Mucosa of stomach (tissue), 1 donor: ENCODE results near the gene FOXN1.
"Not testable (repeated sequence)": the region's sequence is repeated elsewhere in the genome, so short reads cannot be mapped to it uniquely, and the experiment has no call there.

Experiments used
- H3K27me3 ChIP-seq: one replicate; pipeline ENCODE4 v1.7.0; 2013; ENCODE audit warnings: mild to moderate bottlenecking, low read length; ENCODE audit not compliant: control insufficient read depth, insufficient read depth
- H3K36me3 ChIP-seq: one replicate; pipeline ENCODE4 v1.7.0; 2013; ENCODE audit warnings: low read length; ENCODE audit not compliant: control insufficient read depth, insufficient read depth
- H3K4me1 ChIP-seq: one replicate; pipeline ENCODE4 v1.7.0; 2013; ENCODE audit warnings: mild to moderate bottlenecking, low read length; ENCODE audit not compliant: control insufficient read depth, insufficient read depth
- H3K4me3 ChIP-seq: one replicate; pipeline ENCODE4 v1.7.0; 2013; ENCODE audit warnings: low read length
- H3K9ac ChIP-seq: one replicate; pipeline ENCODE4 v1.7.0; 2013; ENCODE audit warnings: mild to moderate bottlenecking, low read length, moderate library complexity
- H3K9me3 ChIP-seq: one replicate; pipeline ENCODE4 v1.7.0; 2013; ENCODE audit warnings: mild to moderate bottlenecking, low read length, moderate library complexity; ENCODE audit not compliant: control insufficient read depth
- donor health status: Pancreatic carcinoma.

Gene FOXN1

DNA sequence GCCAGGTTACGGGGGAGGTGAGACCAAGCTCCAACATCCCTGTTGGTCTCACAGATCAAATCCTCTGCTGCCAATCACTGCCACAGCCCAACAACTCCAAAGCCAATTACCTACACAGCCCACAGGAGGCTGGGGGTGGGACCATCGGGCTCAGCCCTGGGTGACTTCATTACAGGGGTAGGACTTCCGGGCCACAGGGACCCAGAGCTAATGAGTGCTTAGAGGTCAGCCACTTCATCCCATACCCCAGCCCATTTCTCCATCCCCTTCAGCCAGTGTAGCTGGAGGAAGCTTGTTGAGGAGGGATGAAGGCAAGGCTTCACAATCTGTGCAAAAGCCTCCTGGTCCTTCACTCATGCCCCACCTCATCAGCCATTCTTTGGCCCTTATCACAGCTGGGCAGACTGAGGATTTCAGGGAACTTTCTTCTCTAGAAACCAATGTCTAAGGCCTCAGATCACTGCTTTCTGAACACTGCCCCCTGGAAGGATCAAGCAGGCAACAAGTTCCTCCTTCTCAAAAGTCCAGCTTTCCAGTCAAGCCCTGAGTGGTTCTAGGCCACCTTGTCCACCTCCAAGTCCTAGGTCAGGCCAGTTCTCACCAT is 5.8 kb downstream of the FOXN1 start:
- no peak overlapping the region for H3K9ac ChIP-seq
- peaks cover 48% of the 10 kb centered on the region for H3K27me3 ChIP-seq
- no peaks in the 10 kb centered on the region for H3K36me3 ChIP-seq
- peaks cover 11% of the 10 kb centered on the region for H3K4me1 ChIP-seq
- H3K4me3 ChIP-seq, result no peak overlapping the region
- no peaks in the 10 kb centered on the region for H3K9me3 ChIP-seq

DNA sequence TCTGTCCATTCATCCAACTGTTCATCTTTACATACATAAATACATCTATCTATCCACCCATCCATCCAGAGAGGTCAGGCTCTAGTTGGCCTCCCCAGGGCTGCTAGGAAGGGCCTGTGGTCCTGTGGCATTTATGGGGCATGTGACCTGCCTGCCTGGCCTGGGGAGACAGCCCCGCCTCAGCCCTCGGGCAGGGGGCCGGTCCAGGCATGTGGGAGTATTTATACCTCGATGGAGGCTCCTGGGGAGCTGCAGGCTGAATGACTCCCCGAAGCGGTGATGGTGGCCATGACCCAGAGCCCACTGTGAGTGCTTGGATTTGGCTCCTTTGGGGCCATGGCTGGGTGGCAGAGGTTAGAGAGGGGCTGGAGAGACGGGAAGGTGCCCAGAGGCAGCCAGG is 7.3 kb downstream of the FOXN1 start:
- Histone ChIP-seq H3K4me3 (no peak overlapping the region), H3K9me3 (no peaks in the 10 kb centered on the region), H3K4me1 (peaks cover 11% of the 10 kb centered on the region), H3K36me3 (no peaks in the 10 kb centered on the region), H3K27me3 (peaks cover 34% of the 10 kb centered on the region), H3K9ac (no peak overlapping the region)

GRCh38 chr17:28514561-28515002 is 8.4 kb downstream of the FOXN1 start:
- Histone ChIP-seq H3K9me3 (no peaks in the 10 kb centered on the region), H3K9ac (no peak overlapping the region), H3K4me1 (peaks cover 11% of the 10 kb centered on the region), H3K27me3 (peaks cover 25% of the 10 kb centered on the region), H3K36me3 (no peaks in the 10 kb centered on the region), H3K4me3 (no peak overlapping the region)

GRCh38 chr17:28515518-28515917 is 9.4 kb downstream of the FOXN1 start:
- Histone ChIP-seq H3K36me3 (no peaks in the 10 kb centered on the region), H3K9me3 (no peaks in the 10 kb centered on the region), H3K9ac (no peak overlapping the region), H3K4me1 (peaks cover 11% of the 10 kb centered on the region), H3K4me3 (no peak overlapping the region), H3K27me3 (peaks cover 17% of the 10 kb centered on the region)

- no peaks in the 10 kb centered on the region for H3K27me3 ChIP-seq
These were observed 12.0 kb downstream of the FOXN1 start for GRCh38 chr17:28518132-28518531.

GRCh38 chr17:28518578-28518977 is 12.4 kb downstream of the FOXN1 start:
- no peak overlapping the region for H3K4me3 ChIP-seq
- no peaks in the 10 kb centered on the region for H3K9me3 ChIP-seq
- no peak overlapping the region for H3K9ac ChIP-seq
- no peaks in the 10 kb centered on the region for H3K27me3 ChIP-seq
- no peaks in the 10 kb centered on the region for H3K36me3 ChIP-seq
- H3K4me1 ChIP-seq, result peaks cover 11% of the 10 kb centered on the region

More at GRCh38 chr17:28518132-28518531, 12.0 kb downstream of the FOXN1 start:
- Histone ChIP-seq H3K9ac (no peak overlapping the region), H3K4me1 (peaks cover 11% of the 10 kb centered on the region), H3K36me3 (no peaks in the 10 kb centered on the region), H3K4me3 (no peak overlapping the region), H3K9me3 (no peaks in the 10 kb centered on the region)

DNA sequence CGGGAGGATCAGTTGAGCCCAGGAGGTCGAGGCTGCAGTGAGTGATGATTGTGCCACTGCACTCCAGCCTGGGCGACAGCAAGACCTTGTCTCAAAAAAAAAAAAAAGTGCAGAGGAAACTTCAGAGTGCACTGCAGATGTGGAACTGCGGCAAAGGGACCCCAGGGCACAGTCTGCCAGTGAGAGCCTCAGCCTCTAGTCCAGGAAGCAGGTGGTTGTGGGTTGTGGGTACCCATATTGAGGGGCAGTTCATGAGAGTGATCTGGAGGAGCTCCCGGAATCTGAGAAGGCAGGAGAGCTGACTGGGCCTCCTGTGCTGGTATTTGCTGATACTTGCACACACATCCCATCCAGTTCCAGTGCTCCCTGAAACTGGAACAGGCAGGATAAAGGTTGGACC is 13.1 kb downstream of the FOXN1 start:
- Histone ChIP-seq H3K9ac (no peak overlapping the region), H3K4me3 (no peak overlapping the region), H3K4me1 (peaks cover 15% of the 10 kb centered on the region), H3K27me3 (no peaks in the 10 kb centered on the region), H3K9me3 (no peaks in the 10 kb centered on the region), H3K36me3 (no peaks in the 10 kb centered on the region)

DNA sequence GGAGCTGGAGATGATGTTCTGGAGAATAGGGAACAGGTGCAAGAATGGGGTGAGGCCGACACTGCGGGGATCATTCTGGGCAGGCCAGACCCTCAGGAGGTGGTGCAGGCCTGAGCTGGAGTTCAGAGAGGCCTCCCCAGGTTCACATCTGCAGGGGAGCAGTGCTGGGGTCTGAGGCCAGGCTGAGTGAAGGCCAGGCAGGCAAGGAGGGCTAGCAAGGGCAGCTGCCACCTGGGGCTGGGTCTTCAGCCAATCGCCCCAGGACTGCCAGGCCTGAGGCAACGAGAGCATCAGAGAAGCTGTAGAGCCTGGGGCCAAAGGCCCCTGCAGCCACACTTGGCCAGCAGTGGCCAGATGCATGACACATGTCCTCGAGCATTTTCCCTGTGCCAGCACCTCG is 14.5 kb downstream of the FOXN1 start:
- Histone ChIP-seq H3K4me3 (no peak overlapping the region), H3K4me1 (peaks cover 20% of the 10 kb centered on the region), H3K9ac (no peak overlapping the region), H3K36me3 (no peaks in the 10 kb centered on the region), H3K27me3 (no peaks in the 10 kb centered on the region), H3K9me3 (no peaks in the 10 kb centered on the region)

- Histone ChIP-seq H3K4me3 (no peak overlapping the region), H3K27me3 (no peaks in the 10 kb centered on the region), H3K9me3 (no peaks in the 10 kb centered on the region), H3K4me1 (peaks cover 28% of the 10 kb centered on the region), H3K36me3 (no peaks in the 10 kb centered on the region), H3K9ac (no peak overlapping the region)
These were observed 15.3 kb downstream of the FOXN1 start for GRCh38 chr17:28521311-28522085.

DNA sequence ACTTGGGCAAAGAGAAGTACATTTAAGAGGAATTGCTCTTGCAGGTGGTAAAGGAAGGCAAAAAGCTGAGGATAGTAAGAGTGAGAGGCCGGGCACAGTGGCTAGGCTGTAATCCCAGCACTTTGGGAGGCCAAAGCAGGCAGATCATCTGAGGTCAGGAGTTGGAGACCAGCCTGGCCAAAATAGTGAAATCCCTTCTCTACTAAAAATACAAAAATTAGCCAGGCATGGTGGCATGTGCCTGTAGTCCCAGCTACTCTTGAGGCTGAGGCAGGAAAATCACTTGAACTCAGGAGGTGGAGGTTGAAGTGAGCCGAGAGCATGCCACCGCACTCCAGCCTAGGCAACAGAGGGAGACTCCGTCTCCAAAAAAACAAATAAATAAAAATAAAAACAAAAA is 16.1 kb downstream of the FOXN1 start:
- H3K4me3 ChIP-seq, H3K27me3 ChIP-seq, H3K9me3 ChIP-seq, H3K36me3 ChIP-seq, H3K9ac ChIP-seq: not testable (repeated sequence)
- H3K4me1 ChIP-seq, result peaks cover 36% of the 10 kb centered on the region

DNA sequence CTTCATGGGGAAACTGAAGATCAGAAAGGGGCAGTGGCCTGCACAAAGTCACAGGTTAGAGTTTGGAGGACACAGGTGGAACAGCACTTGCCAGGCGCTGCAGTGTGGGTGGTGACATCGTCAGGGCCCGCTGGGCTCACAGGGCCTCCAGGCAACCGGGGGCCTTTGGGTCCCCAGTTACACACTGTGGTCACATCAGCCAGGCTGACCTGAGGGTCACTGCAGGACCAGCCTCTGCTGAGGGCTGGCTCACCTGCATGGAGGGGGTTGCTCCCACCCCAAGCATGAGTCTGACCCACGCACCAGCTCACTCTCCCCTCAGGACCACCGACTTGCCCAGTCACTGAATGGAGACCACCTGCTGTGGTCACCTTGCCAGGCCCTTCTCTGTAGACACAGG is 17.0 kb downstream of the FOXN1 start:
- Histone ChIP-seq H3K4me1 (peaks cover 45% of the 10 kb centered on the region), H3K27me3 (no peaks in the 10 kb centered on the region), H3K9ac (no peak overlapping the region), H3K36me3 (no peaks in the 10 kb centered on the region), H3K9me3 (no peaks in the 10 kb centered on the region), H3K4me3 (no peak overlapping the region)

GRCh38 chr17:28523876-28524275 is 17.7 kb downstream of the FOXN1 start:
- H3K9me3 ChIP-seq, result no peaks in the 10 kb centered on the region
- no peaks in the 10 kb centered on the region for H3K36me3 ChIP-seq
- H3K4me3 ChIP-seq, result no peak overlapping the region
- no peaks in the 10 kb centered on the region for H3K27me3 ChIP-seq
- peak overlapping the region; percentile 40 for H3K9ac ChIP-seq
- peaks cover 48% of the 10 kb centered on the region for H3K4me1 ChIP-seq
